SU-DHL-6 (cell line): ENCODE measurements around the gene RBFA.

Experiments used
- CTCF ChIP-seq: fragments of 200-600 bp; sonication (generic); IDR thresholded peaks from one replicate; pipeline ENCODE4 v1.5.1; 2017; ENCODE audit warnings: antibody characterized with exemption, mild to moderate bottlenecking, low read length, moderate library complexity; ENCODE audit not compliant: insufficient read depth, poor library complexity, severe bottlenecking
- EZH2phosphoT487 ChIP-seq: fragments of 200-600 bp; sonication (generic), shearing (Covaris generic); conservative IDR thresholded peaks from 2 replicates; pipeline ENCODE4 v1.6.1; 2018; ENCODE audit warnings: mild to moderate bottlenecking, antibody characterized with exemption, low read length, moderate library complexity, mixed read lengths

GRCh38 chr18:80034068-80034851 lies at the start of gene RBFA:
- TF ChIP-seq CTCF: peak; percentile 29
- no peak for TF ChIP-seq EZH2phosphoT487
